NCI-H1930 (cell line): ENCODE data around the gene BRF1.

ENCODE experiments used
- DNase-seq, 2 experiments: peaks; one replicate each; lab custom pipeline; 2025; lab: John Stamatoyannopoulos, UW

Gene BRF1

GRCh38 chr14:105260959-105261358 is 39.8 kb downstream of the BRF1 start:
- no peak for DNase-seq

- no peak for DNase-seq
Observed at GRCh38 chr14:105258846-105259245, 42.0 kb downstream of the BRF1 start.

GRCh38 chr14:105257464-105257863 is 43.3 kb downstream of the BRF1 start:
- DNase-seq = no peak

GRCh38 chr14:105256292-105256960 is 44.4 kb downstream of the BRF1 start:
- DNase-seq = no peak

- DNase-seq = no peak
Observed at GRCh38 chr14:105255021-105255507, 45.7 kb downstream of the BRF1 start.

- DNase-seq = no peak
Observed at GRCh38 chr14:105253329-105253682, 47.5 kb downstream of the BRF1 start.

GRCh38 chr14:105252552-105253328 is 48.1 kb downstream of the BRF1 start:
- no peak for DNase-seq

GRCh38 chr14:105251920-105252319 is 48.9 kb downstream of the BRF1 start:
- no peak for DNase-seq

GRCh38 chr14:105250986-105251385 is 49.8 kb downstream of the BRF1 start:
- DNase-seq = no peak

- DNase-seq = no peak
Observed at GRCh38 chr14:105250008-105250366, 50.8 kb downstream of the BRF1 start.

GRCh38 chr14:105249182-105250007 is 51.4 kb downstream of the BRF1 start:
- no peak for DNase-seq

GRCh38 chr14:105248368-105249181 is 52.2 kb downstream of the BRF1 start, which contains the start of gene BTBD6:
Gene BTBD6, plus strand, starts transcription at chr14:105248533. Its CDS starts 179 bp downstream, at chr14:105248712.
- DNase-seq = peak; percentile 75 to 84

- DNase-seq = no peak
Observed at GRCh38 chr14:105247715-105248367, 53.0 kb downstream of the BRF1 start.

GRCh38 chr14:105247026-105247425 is 53.8 kb downstream of the BRF1 start:
- DNase-seq = no peak

GRCh38 chr14:105244334-105244733 is 56.5 kb downstream of the BRF1 start:
- no peak for DNase-seq

- DNase-seq = no peak
Observed at GRCh38 chr14:105241641-105242040, 59.2 kb downstream of the BRF1 start.

- DNase-seq = no peak
Observed at GRCh38 chr14:105240811-105241576, 59.8 kb downstream of the BRF1 start.

- DNase-seq = no peak
Observed at GRCh38 chr14:105229099-105229655, 71.6 kb downstream of the BRF1 start.

GRCh38 chr14:105228562-105228961 is 72.2 kb downstream of the BRF1 start:
- DNase-seq = no peak

GRCh38 chr14:105227346-105227745 is 73.5 kb downstream of the BRF1 start:
- no peak for DNase-seq
